ENCODE results near the gene PRELP. TPM values are rescaled to one million over a fixed set of nuclear protein-coding genes. Genes with fewer than 3 reads are reported as not detected.

Gene PRELP
- total and polyA plus RNA-seq, 2 donors (not counting 1 experiment from before 2014, with no cell fraction given), result not detected

DNA sequence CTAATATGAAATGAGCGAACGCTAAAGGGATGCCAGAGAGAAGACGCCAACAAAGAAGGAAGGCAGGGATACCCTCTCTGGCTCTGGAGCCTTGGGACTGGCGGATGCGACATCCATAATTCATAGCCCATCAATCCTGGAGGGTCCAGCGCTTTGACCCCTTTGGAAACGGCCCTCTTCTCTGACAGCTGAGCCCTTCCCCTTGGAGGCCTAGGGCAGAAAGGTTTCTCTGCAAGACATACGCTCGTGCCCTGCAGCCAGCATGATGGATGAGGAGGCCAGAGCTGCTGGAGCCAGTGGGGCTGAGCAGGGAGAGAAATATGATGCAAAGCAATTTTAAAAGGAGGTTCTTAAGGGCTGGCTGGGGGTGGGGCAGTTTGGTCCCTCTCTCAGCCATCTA lies 40.6 kb downstream of the PRELP start:
- POLR2A ChIA-PET, result no interaction called here
- H3K27ac ChIP-seq (ENCODE audit: low read length in 2 of 2), result no peak overlapping the region
- intact Hi-C loops (cut with micrococcal nuclease), result no loop called here
- H3K4me1 Mint-ChIP-seq, result peaks cover 10% of the 10 kb centered on the region
- H3K27me3 Mint-ChIP-seq, result peaks cover 4% of the 10 kb centered on the region
- no peak overlapping the region for H3K27ac Mint-ChIP-seq
- H3K36me3 ChIP-seq (replicated peaks in 1 of 2; ENCODE audit: control extremely low read depth in 1 of 2, control insufficient read depth in 1 of 2, extremely low read depth in 1 of 2, insufficient read depth in 2 of 2, low read length in 1 of 2), result no peaks in the 10 kb centered on the region
- no peak for ATAC-seq (ENCODE audit: low read depth)
- H4K20me1 ChIP-seq (ENCODE audit: control insufficient read depth, insufficient read depth, low read length, poor library complexity, severe bottlenecking), result no peaks in the 10 kb centered on the region
- no peak for TF ChIP-seq EZH2 (IDR thresholded peaks at IDR 0.05; ENCODE audit: borderline replicate concordance, insufficient read depth, low read depth, low read length, poor library complexity, severe bottlenecking)
- TF ChIP-seq, protein P1, sequence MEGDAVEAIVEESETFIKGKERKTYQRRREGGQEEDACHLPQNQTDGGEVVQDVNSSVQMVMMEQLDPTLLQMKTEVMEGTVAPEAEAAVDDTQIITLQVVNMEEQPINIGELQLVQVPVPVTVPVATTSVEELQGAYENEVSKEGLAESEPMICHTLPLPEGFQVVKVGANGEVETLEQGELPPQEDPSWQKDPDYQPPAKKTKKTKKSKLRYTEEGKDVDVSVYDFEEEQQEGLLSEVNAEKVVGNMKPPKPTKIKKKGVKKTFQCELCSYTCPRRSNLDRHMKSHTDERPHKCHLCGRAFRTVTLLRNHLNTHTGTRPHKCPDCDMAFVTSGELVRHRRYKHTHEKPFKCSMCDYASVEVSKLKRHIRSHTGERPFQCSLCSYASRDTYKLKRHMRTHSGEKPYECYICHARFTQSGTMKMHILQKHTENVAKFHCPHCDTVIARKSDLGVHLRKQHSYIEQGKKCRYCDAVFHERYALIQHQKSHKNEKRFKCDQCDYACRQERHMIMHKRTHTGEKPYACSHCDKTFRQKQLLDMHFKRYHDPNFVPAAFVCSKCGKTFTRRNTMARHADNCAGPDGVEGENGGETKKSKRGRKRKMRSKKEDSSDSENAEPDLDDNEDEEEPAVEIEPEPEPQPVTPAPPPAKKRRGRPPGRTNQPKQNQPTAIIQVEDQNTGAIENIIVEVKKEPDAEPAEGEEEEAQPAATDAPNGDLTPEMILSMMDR (IDR thresholded peaks at IDR 0.05), result no peak
- H3K27me3 ChIP-seq (replicated peaks in 1 of 4; ENCODE audit: control extremely low read depth in 1 of 4, control insufficient read depth in 3 of 4, insufficient read depth in 4 of 4, low read length in 3 of 4), result peaks cover 0 to 5% (median 0%) of the 10 kb centered on the region in 4 experiments
- no peaks in the 10 kb centered on the region for H3K9me3 ChIP-seq (ENCODE audit: control extremely low read depth in 1 of 3, control insufficient read depth in 2 of 3, insufficient read depth in 1 of 3, low read length in 2 of 3)
- WGBS (ENCODE audit: insufficient coverage), result 94% methylated on average over 8 of the region's 9 CpGs
- CTCF ChIA-PET, result interaction anchor here (2.7 kb wide), 1 partner anchor 12 kb away, joined by 9 read pairs; no protein-coding TSS in a partner anchor
- no peak for DNase-seq
- H3K9ac ChIP-seq (ENCODE audit: low read length), result no peak overlapping the region
- no peaks in the 10 kb centered on the region for H3K9me3 Mint-ChIP-seq (ENCODE audit: insufficient read depth)
- H3K4me3 ChIP-seq (ENCODE audit: control extremely low read depth in 1 of 5, extremely low read depth in 1 of 5, insufficient read depth in 1 of 5, low read depth in 2 of 5, low read length in 4 of 5), result no peak overlapping the region
- H3K4me2 ChIP-seq (replicated peaks; ENCODE audit: low read depth, low read length, poor library complexity, severe bottlenecking), result no peak overlapping the region
- H3K4me3 Mint-ChIP-seq, result no peak overlapping the region
- H3K4me1 ChIP-seq (ENCODE audit: control insufficient read depth in 2 of 2, insufficient read depth in 2 of 2, low read length in 2 of 2), result peaks cover 0 to 9% of the 10 kb centered on the region in 2 donors
- H2AFZ ChIP-seq (ENCODE audit: insufficient read depth, low read depth, low read length, poor library complexity, severe bottlenecking), result no peak overlapping the region
- no peaks in the 10 kb centered on the region for H3K79me2 ChIP-seq (ENCODE audit: control insufficient read depth, insufficient read depth, low read length)

DNA sequence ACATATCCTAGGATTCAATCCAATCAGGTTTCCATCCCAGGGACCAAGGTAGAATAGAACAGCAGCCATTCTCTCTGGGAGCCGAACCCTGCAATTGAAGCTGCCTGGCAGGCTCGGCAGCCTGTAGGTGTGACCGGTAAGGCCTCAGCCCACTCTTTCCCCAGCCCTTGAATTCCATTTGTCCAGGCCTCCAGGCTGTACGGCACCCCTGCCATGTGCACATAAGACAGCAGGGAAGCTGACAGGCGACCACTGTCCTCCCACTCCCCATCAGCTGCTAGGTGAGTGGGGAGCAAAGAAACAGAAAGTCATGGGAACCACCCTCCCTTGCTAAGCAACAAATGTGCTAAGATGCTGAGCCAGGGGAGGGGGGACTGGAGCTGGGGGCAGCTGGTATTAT lies 41.3 kb downstream of the PRELP start:
- no peaks in the 10 kb centered on the region for H3K79me2 ChIP-seq (ENCODE audit: control insufficient read depth, insufficient read depth, low read length)
- H3K4me1 Mint-ChIP-seq, result peaks cover 10% of the 10 kb centered on the region
- H3K4me2 ChIP-seq (replicated peaks; ENCODE audit: low read depth, low read length, poor library complexity, severe bottlenecking), result no peak overlapping the region
- 67% methylated on average over 3 of the region's 5 CpGs for WGBS (ENCODE audit: insufficient coverage)
- ATAC-seq (ENCODE audit: low read depth), result no peak
- H4K20me1 ChIP-seq (ENCODE audit: control insufficient read depth, insufficient read depth, low read length, poor library complexity, severe bottlenecking), result no peaks in the 10 kb centered on the region
- no peak overlapping the region for H3K9ac ChIP-seq (ENCODE audit: low read length)
- H3K27ac ChIP-seq (ENCODE audit: low read length in 2 of 2), result no peak overlapping the region
- no peak overlapping the region for H3K4me3 ChIP-seq (ENCODE audit: control extremely low read depth in 1 of 5, extremely low read depth in 1 of 5, insufficient read depth in 1 of 5, low read depth in 2 of 5, low read length in 4 of 5)
- peaks cover 4% of the 10 kb centered on the region for H3K27me3 Mint-ChIP-seq
- CTCF ChIA-PET, result interaction anchor here (2.7 kb wide), 1 partner anchor 13 kb away, joined by 9 read pairs; no protein-coding TSS in a partner anchor
- POLR2A ChIA-PET, result no interaction called here
- H3K27ac Mint-ChIP-seq, result no peak overlapping the region
- no peaks in the 10 kb centered on the region for H3K9me3 Mint-ChIP-seq (ENCODE audit: insufficient read depth)
- peaks cover 0 to 9% of the 10 kb centered on the region in 2 donors for H3K4me1 ChIP-seq (ENCODE audit: control insufficient read depth in 2 of 2, insufficient read depth in 2 of 2, low read length in 2 of 2)
- H3K36me3 ChIP-seq (replicated peaks in 1 of 2; ENCODE audit: control extremely low read depth in 1 of 2, control insufficient read depth in 1 of 2, extremely low read depth in 1 of 2, insufficient read depth in 2 of 2, low read length in 1 of 2), result no peaks in the 10 kb centered on the region
- DNase-seq, result no peak
- no peaks in the 10 kb centered on the region for H3K9me3 ChIP-seq (ENCODE audit: control extremely low read depth in 1 of 3, control insufficient read depth in 2 of 3, insufficient read depth in 1 of 3, low read length in 2 of 3)
- H2AFZ ChIP-seq (ENCODE audit: insufficient read depth, low read depth, low read length, poor library complexity, severe bottlenecking), result no peak overlapping the region
- peaks cover 0 to 5% (median 0%) of the 10 kb centered on the region in 4 experiments for H3K27me3 ChIP-seq (replicated peaks in 1 of 4; ENCODE audit: control extremely low read depth in 1 of 4, control insufficient read depth in 3 of 4, insufficient read depth in 4 of 4, low read length in 3 of 4)
- intact Hi-C loops (cut with micrococcal nuclease), result no loop called here
- no peak for TF ChIP-seq EZH2 (IDR thresholded peaks at IDR 0.05; ENCODE audit: borderline replicate concordance, insufficient read depth, low read depth, low read length, poor library complexity, severe bottlenecking)
- TF ChIP-seq, protein P1 (IDR thresholded peaks at IDR 0.05), result no peak
- H3K4me3 Mint-ChIP-seq, result no peak overlapping the region

Data from B cell (primary cell).